B cell (primary cell): ENCODE measurements around the gene APBB3.

Source experiments
- CTCF ChIP-seq: fragments of 200-600 bp; IDR thresholded peaks from one replicate; pipeline ENCODE4 v1.8.0; 2022; ENCODE audit warnings: antibody characterized with exemption, mild to moderate bottlenecking
- EZH2 ChIP-seq: IDR thresholded peaks from 2 replicates; pipeline ENCODE4 v1.6.1; 2012; ENCODE audit warnings: borderline replicate concordance, low read depth, mild to moderate bottlenecking, moderate library complexity, low read length; ENCODE audit not compliant: insufficient read depth, poor library complexity, severe bottlenecking

GRCh38 chr5:140609126-140609525 lies 44.7 kb upstream of the APBB3 start:
- TF ChIP-seq CTCF, result no peak
- TF ChIP-seq EZH2, result no peak
